GM18517 (cell line): ENCODE measurements around the gene NR2F1.
A peak's percentile ranks its signal among the peaks of the same experiment; 100 is the strongest.

Experiments used
- ATAC-seq: cut with Tn5 transposase; IDR thresholded peaks from one replicate; pipeline ENCODE4 v1.9.1; 2021; ENCODE audit warnings: mild to moderate bottlenecking, moderate library complexity; ENCODE audit not compliant: unreplicated experiment

NR2F1 gene

GRCh38 chr5:93577854-93578812, 4.9 kb upstream of the NR2F1 start:
- ATAC-seq: no peak

- ATAC-seq: no peak
Measured at GRCh38 chr5:93578813-93579691, 4.0 kb upstream of the NR2F1 start.

GRCh38 chr5:93579692-93580062, 3.3 kb upstream of the NR2F1 start:
- ATAC-seq: no peak

GRCh38 chr5:93580063-93580926, 2.7 kb upstream of the NR2F1 start:
- no peak for ATAC-seq

- ATAC-seq: peak; percentile 37
Measured at GRCh38 chr5:93580927-93581445, 2.0 kb upstream of the NR2F1 start, which contains the start of gene NR2F1-AS1. TSS of gene NR2F1-AS1 (minus strand) at chr5:93581219.

- ATAC-seq: no peak
Measured at GRCh38 chr5:93582167-93582462, 907 bp upstream of the NR2F1 start.

- ATAC-seq: no peak
Measured at GRCh38 chr5:93583439-93583767, 381 bp downstream of the NR2F1 start.

GRCh38 chr5:93583768-93584595, 960 bp downstream of the NR2F1 start:
- ATAC-seq: no peak

- no peak for ATAC-seq
Measured at GRCh38 chr5:93584596-93585040, 1.6 kb downstream of the NR2F1 start.

- ATAC-seq: no peak
Measured at GRCh38 chr5:93585041-93585766, 2.2 kb downstream of the NR2F1 start.

GRCh38 chr5:93585767-93586385, 2.9 kb downstream of the NR2F1 start:
- no peak for ATAC-seq

- no peak for ATAC-seq
Measured at GRCh38 chr5:93586736-93587596, 3.9 kb downstream of the NR2F1 start.

- no peak for ATAC-seq
Measured at GRCh38 chr5:93587597-93588351, 4.8 kb downstream of the NR2F1 start.

GRCh38 chr5:93588352-93589151, 5.5 kb downstream of the NR2F1 start:
- ATAC-seq: no peak

GRCh38 chr5:93589152-93589828, 6.3 kb downstream of the NR2F1 start:
- ATAC-seq: no peak

GRCh38 chr5:93589829-93590215, 6.8 kb downstream of the NR2F1 start:
- no peak for ATAC-seq
